GM12892 (cell line): ENCODE results near the gene RSPO4.

Experiments
- POLR2A ChIP-seq: IDR thresholded peaks from 2 replicates; pipeline ENCODE4 v1.6.1; 2011; ENCODE audit warnings: low read depth, low read length, control low read depth
- POLR2AphosphoS5 ChIP-seq: IDR thresholded peaks from 2 replicates; pipeline ENCODE4 v1.6.1; 2011; ENCODE audit warnings: low read depth, low read length, control low read depth

DNA sequence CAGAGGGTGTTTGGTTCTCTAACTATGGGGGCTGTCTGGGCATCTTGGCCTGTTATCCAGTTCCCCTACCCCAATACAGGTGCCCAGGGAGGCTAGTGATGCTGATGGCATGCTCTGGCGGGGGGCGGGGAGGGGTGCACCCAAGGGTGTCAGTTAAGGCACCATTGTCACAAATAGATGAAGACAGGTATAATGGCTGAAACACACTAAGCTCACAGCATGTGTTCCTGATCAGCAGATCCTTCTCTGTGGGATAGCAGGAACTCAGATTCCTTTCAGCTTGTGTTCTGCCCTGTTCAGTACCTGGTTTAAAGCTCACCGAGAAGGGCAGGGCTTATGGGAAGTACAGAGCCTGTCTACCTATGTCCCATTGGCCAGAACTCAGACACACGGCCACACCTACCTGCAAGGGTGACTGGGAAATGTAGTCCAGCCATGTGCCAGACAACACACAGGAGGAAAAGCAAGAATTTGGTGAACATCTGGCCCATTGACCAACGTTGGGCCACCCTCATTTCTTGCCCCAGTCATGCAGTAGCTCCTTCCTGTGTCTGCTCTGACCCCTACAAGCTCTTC, 3.4 kb upstream of the RSPO4 start:
- no peak for TF ChIP-seq POLR2AphosphoS5
- TF ChIP-seq POLR2A, result no peak
